IMR-90 (cell line): ENCODE measurements around the gene MEGF6. TPM values are rescaled to one million over a fixed set of nuclear protein-coding genes. Genes with fewer than 3 reads are reported as not detected.

Experiments used
- ATAC-seq: fragments of 200-7000 bp; cut with Tn5 transposase; 2 replicates; pipeline ENCODE4 v1.9.1; 2020; ENCODE audit warnings: low read depth, mild to moderate bottlenecking, moderate library complexity
- BruUV-seq: library from RNA; stranded (reverse); fragments of 400-500 nt; replicated peaks from 2 replicates; lab custom pipeline; 2021; lab: Mats Ljungman, UMichigan
- CTCF ChIA-PET: fragments of 300-600 bp; formaldehyde crosslinking; extraction: SDS; loops from one replicate; lab custom pipeline; 2021; ENCODE audit warnings: antibody characterized with exemption; lab: Yijun Ruan, JAX
- POLR2A ChIA-PET: fragments of 300-600 bp; sonication (Branson Sonifier 250); formaldehyde crosslinking; loops from one replicate; lab custom pipeline; 2022; ENCODE audit warnings: antibody characterized with exemption; ENCODE audit not compliant: unreplicated experiment; lab: Charles Lee
- DNase-seq: peaks from one replicate; pipeline ENCODE4 v3.0.0; 2013
- H2AFZ ChIP-seq: replicated peaks from 2 replicates; pipeline ENCODE3; 2013; ENCODE audit warnings: low read length, mild to moderate bottlenecking; ENCODE audit not compliant: poor library complexity
- H2AK5ac ChIP-seq: 2 replicates; pipeline ENCODE4 v1.6.1; 2013; ENCODE audit warnings: low read depth, low read length, inconsistent platforms
- H2AK9ac ChIP-seq: replicated peaks from 2 replicates; pipeline ENCODE3; 2013; ENCODE audit warnings: mild to moderate bottlenecking, low read depth, low read length, moderate library complexity; ENCODE audit not compliant: poor library complexity
- H2BK120ac ChIP-seq: 2 replicates; pipeline ENCODE4 v1.6.1; 2013; ENCODE audit warnings: low read depth, low read length, inconsistent platforms
- H2BK15ac ChIP-seq: 3 replicates; pipeline ENCODE4 v1.6.1; 2013; ENCODE audit warnings: low read depth, low read length, inconsistent platforms
- H2BK20ac ChIP-seq: 2 replicates; pipeline ENCODE4 v1.6.1; 2013; ENCODE audit warnings: low read depth, mild to moderate bottlenecking, inconsistent platforms, low read length, moderate library complexity
- H2BK5ac ChIP-seq: 2 replicates; pipeline ENCODE4 v1.6.1; 2013; ENCODE audit warnings: mild to moderate bottlenecking, low read depth, low read length, inconsistent platforms; ENCODE audit not compliant: poor library complexity, severe bottlenecking
- H3K14ac ChIP-seq: replicated peaks from 2 replicates; pipeline ENCODE4 v1.6.1; 2013; ENCODE audit warnings: low read depth, low read length, inconsistent platforms
- H3K18ac ChIP-seq: 2 replicates; pipeline ENCODE4 v1.6.1; 2013; ENCODE audit warnings: low read depth, low read length, control low read depth
- H3K23ac ChIP-seq: 2 replicates; pipeline ENCODE4 v1.6.1; 2013; ENCODE audit warnings: low read depth, low read length, inconsistent platforms
- H3K27ac ChIP-seq: 2 replicates; pipeline ENCODE4 v1.5.1; 2013; ENCODE audit warnings: mild to moderate bottlenecking, control low read depth, low read length; ENCODE audit not compliant: insufficient read depth
- H3K27me3 ChIP-seq: 2 replicates; pipeline ENCODE4 v1.6.1; 2013; ENCODE audit warnings: low read length; ENCODE audit not compliant: control insufficient read depth, insufficient read depth
- H3K36me3 ChIP-seq: 2 replicates; pipeline ENCODE4 v1.6.1; 2013; ENCODE audit warnings: low read length, mixed read lengths; ENCODE audit not compliant: control insufficient read depth, insufficient read depth
- H3K4ac ChIP-seq: 2 replicates; pipeline ENCODE4 v1.6.1; 2013; ENCODE audit warnings: low read depth, low read length, inconsistent platforms
- H3K4me1 ChIP-seq: 2 replicates; pipeline ENCODE4 v1.6.1; 2013; ENCODE audit warnings: low read length, mixed read lengths; ENCODE audit not compliant: control insufficient read depth, insufficient read depth
- H3K4me2 ChIP-seq: 2 replicates; pipeline ENCODE4 v1.6.1; 2013; ENCODE audit warnings: low read depth, mild to moderate bottlenecking, control low read depth, low read length, moderate library complexity
- H3K4me3 ChIP-seq: 2 replicates; pipeline ENCODE4 v1.5.1; 2013; ENCODE audit warnings: low read depth, mild to moderate bottlenecking, control low read depth, low read length, moderate library complexity; ENCODE audit not compliant: insufficient read depth
- H3K56ac ChIP-seq: 2 replicates; pipeline ENCODE4 v1.6.1; 2013; ENCODE audit warnings: low read length, inconsistent platforms; ENCODE audit not compliant: insufficient read depth; ENCODE audit errors: extremely low read depth
- H3K79me1 ChIP-seq, 2 experiments: 2 replicates each; pipeline ENCODE4 v1.6.1; 2013; ENCODE audit warnings: low read length in 2 of 2, inconsistent platforms in 1 of 2, low read depth in 1 of 2
- H3K9ac ChIP-seq: 2 replicates; pipeline ENCODE4 v1.6.1; 2013; ENCODE audit warnings: low read depth, low read length, control low read depth
- H3K9me1 ChIP-seq: 2 replicates; pipeline ENCODE4 v1.6.1; 2013; ENCODE audit warnings: low read length, inconsistent platforms; ENCODE audit not compliant: insufficient read depth
- H3K9me3 ChIP-seq: 2 replicates; pipeline ENCODE4 v1.6.1; 2013; ENCODE audit warnings: low read length; ENCODE audit not compliant: control insufficient read depth, insufficient read depth
- H4K20me1 ChIP-seq: 2 replicates; pipeline ENCODE4 v1.6.1; 2013; ENCODE audit warnings: low read length, inconsistent platforms; ENCODE audit not compliant: insufficient read depth
- H4K5ac ChIP-seq: 2 replicates; pipeline ENCODE4 v1.6.1; 2013; ENCODE audit warnings: mild to moderate bottlenecking, low read depth, low read length, control low read depth
- H4K8ac ChIP-seq, 2 experiments: 2 replicates each; pipeline ENCODE4 v1.6.1; 2013; ENCODE audit warnings: low read depth in 2 of 2, low read length in 2 of 2, control low read depth in 1 of 2, inconsistent platforms in 1 of 2
- H4K91ac ChIP-seq: 2 replicates; pipeline ENCODE4 v1.6.1; 2013; ENCODE audit warnings: low read depth, low read length, inconsistent platforms; ENCODE audit not compliant: insufficient read depth
- CEBPB ChIP-seq: IDR thresholded peaks from 2 replicates; pipeline ENCODE4 v1.6.1; 2012; ENCODE audit warnings: low read depth, low read length, improper control_type of control experiment
- CHD1 ChIP-seq: IDR thresholded peaks from 2 replicates; pipeline ENCODE4 v1.6.1; 2012; ENCODE audit warnings: low read depth, low read length, improper control_type of control experiment
- CTCF ChIP-seq: conservative IDR thresholded peaks from 2 replicates; pipeline ENCODE4 v1.5.1; 2012; ENCODE audit warnings: mild to moderate bottlenecking, low read depth, low read length, improper control_type of control experiment
- ELK1 ChIP-seq: fragments of 150-350 bp; IDR thresholded peaks from 2 replicates; pipeline ENCODE4 v1.6.1; 2016; ENCODE audit warnings: low read depth, mild to moderate bottlenecking, low read length, moderate library complexity, borderline replicate concordance
- FOS ChIP-seq: fragments of 150-350 bp; IDR thresholded peaks from 2 replicates; pipeline ENCODE4 v1.6.1; 2016; ENCODE audit warnings: low read depth, low read length
- MAFK ChIP-seq: IDR thresholded peaks from 2 replicates; pipeline ENCODE4 v1.6.1; 2012; ENCODE audit warnings: low read depth, low read length, improper control_type of control experiment
- MXI1 ChIP-seq: IDR thresholded peaks from 2 replicates; pipeline ENCODE4 v1.6.1; 2012; ENCODE audit warnings: low read depth, mild to moderate bottlenecking, low read length, moderate library complexity, borderline replicate concordance
- NFE2L2 ChIP-seq: fragments of 150-350 bp; IDR thresholded peaks from 2 replicates; pipeline ENCODE4 v1.6.1; 2016; ENCODE audit warnings: low read depth, mild to moderate bottlenecking, low read length
- RCOR1 ChIP-seq: IDR thresholded peaks from 2 replicates; pipeline ENCODE4 v1.6.1; 2012; ENCODE audit warnings: mild to moderate bottlenecking, low read length, improper control_type of control experiment; ENCODE audit not compliant: insufficient replicate concordance
- SMC3 ChIP-seq: fragments of 150-350 bp; IDR thresholded peaks from 2 replicates; pipeline ENCODE4 v1.6.1; 2016; ENCODE audit warnings: low read depth, mild to moderate bottlenecking, antibody characterized with exemption, low read length, moderate library complexity
- USF2 ChIP-seq: fragments of 150-350 bp; IDR thresholded peaks from 2 replicates; pipeline ENCODE4 v1.6.1; 2017; ENCODE audit warnings: mild to moderate bottlenecking, antibody characterized with exemption, low read length, low read depth
- WGBS, 2 experiments: methylation state at CpG; one replicate each; pipeline versions ENCODE4 v1.1.5 to v1.1.7; 2013; ENCODE audit warnings: missing lambda C conversion rate in 2 of 2; ENCODE audit not compliant: insufficient read length in 1 of 2; ENCODE audit errors: extremely low coverage in 2 of 2; 5-methylcytosine and 5-hydroxymethylcytosine counted together
- dilution Hi-C: fragments of 300-500 bp; cut with HindIII; formaldehyde crosslinking; loops from one replicate; pipeline ENCODE4 v1.14.3; 2018; ENCODE audit warnings: low sequenced_read_pairs; ENCODE audit not compliant: unreplicated experiment
- in situ Hi-C: fragments of 300-500 bp; cut with MboI; formaldehyde crosslinking; loops from 3 replicates; pipeline ENCODE4 v1.14.3; 2019; ENCODE audit warnings: low sequenced_read_pairs, inconsistent platforms, mixed read lengths
- intact Hi-C: fragments of 100-400 bp; cut with micrococcal nuclease; formaldehyde crosslinking; loops from 2 replicates; pipeline ENCODE4 v1.10.0; 2022
- polyA plus RNA-seq, 3 experiments: library from polyadenylated mRNA; depleted of rRNA; stranded (reverse); fragments of >200 nt; gene quantifications; 2 replicates each; pipeline ENCODE4 v1.2.3, GENCODE V29; 2012; ENCODE audit warnings: low replicate concordance in 1 of 3
- total RNA-seq: library from RNA; depleted of rRNA; stranded (reverse); fragments of >200 nt; gene quantifications from 2 replicates; pipeline ENCODE4 v1.2.3, GENCODE V29; 2012

MEGF6 gene
- total and polyA plus RNA-seq, 2 of the 4 experiments (the other 2 are of a cell fraction), result 0.72 to 4.1 TPM

GRCh38 chr1:3508757-3509415 lies 102.4 kb downstream of the MEGF6 start:
- ChIA-PET POLR2A (no interaction called here), CTCF (no interaction called here)
- Histone ChIP-seq H4K5ac (no peak overlapping the region), H3K4me2 (no peak overlapping the region), H2BK120ac (no peak overlapping the region), H2AK5ac (no peak overlapping the region), H3K56ac (no peak overlapping the region), H3K18ac (no peak overlapping the region), H3K27ac (no peak overlapping the region), H2BK15ac (no peak overlapping the region), H3K27me3 (no peaks in the 10 kb centered on the region), H2AK9ac (no peak overlapping the region), H3K9me1 (peaks cover 3% of the 10 kb centered on the region; the same call in 1 of the 2 replicates), H4K91ac (no peak overlapping the region), H3K23ac (no peak overlapping the region), H2AFZ (no peak overlapping the region), H4K20me1 (no peaks in the 10 kb centered on the region), H3K9me3 (peaks cover 1% of the 10 kb centered on the region; the same call in 1 of the 2 replicates), H3K36me3 (no peaks in the 10 kb centered on the region), H2BK5ac (no peak overlapping the region), H2BK20ac (no peak overlapping the region), H3K4ac (no peak overlapping the region), H3K4me1 (peaks cover 7% of the 10 kb centered on the region; the same call in 1 of the 2 replicates), H3K14ac (no peak overlapping the region), H3K9ac (no peak overlapping the region), H3K79me1 (no peaks in the 10 kb centered on the region), H3K4me3 (no peak overlapping the region), H4K8ac (no peak overlapping the region)
- intact Hi-C loops, result no loop called here
- 94% methylated on average over 24 of the region's 33 CpGs; no CpG with 5 or more reads in 1 of the 2 experiments for WGBS, 2 experiments
- TF ChIP-seq ELK1 (no peak), MAFK (no peak), USF2 (no peak), RCOR1 (no peak), CEBPB (no peak), FOS (no peak), SMC3 (no peak), CHD1 (no peak), NFE2L2 (no peak), MXI1 (no peak), CTCF (no peak)
- dilution Hi-C loops, result no loop called here
- ATAC-seq, result no peak
- no TSS peak for BruUV-seq
- DNase-seq, result no peak
- in situ Hi-C loops, result no loop called here
